ENCODE measurements around the gene ZDHHC12. TPM values are rescaled to one million over a fixed set of nuclear protein-coding genes. Genes with fewer than 3 reads are reported as not detected.

The ZDHHC12 gene
- total RNA-seq, 1 experiment from 2014 or later = 57.6 TPM

GRCh38 chr9:128743421-128743820, 19.5 kb upstream of the ZDHHC12 start:
- H3K36me3 ChIP-seq (ENCODE audit: control insufficient read depth in 1 of 2, insufficient read depth in 2 of 2, low read length in 2 of 2) = no peaks in the 10 kb centered on the region
- POLR2A ChIA-PET = no interaction called here
- no peaks in the 10 kb centered on the region for H3K79me2 ChIP-seq (ENCODE audit: insufficient read depth, low read length)
- intact Hi-C loops (cut with micrococcal nuclease) = no loop called here
- H3K9ac ChIP-seq (ENCODE audit: low read length) = no peak overlapping the region
- no peak overlapping the region for H3K27ac ChIP-seq (ENCODE audit: low read depth, low read length)
- no TSS peak for BruUV-seq (replicated peaks)
- no peak overlapping the region for H3K4me3 ChIP-seq (replicated peaks in 1 of 2; ENCODE audit: low read depth in 1 of 2, low read length in 2 of 2)
- H3K27me3 ChIP-seq (ENCODE audit: insufficient read depth, low read length) = no peaks in the 10 kb centered on the region
- no peaks in the 10 kb centered on the region for H3K4me1 ChIP-seq (ENCODE audit: control insufficient read depth in 1 of 2, insufficient read depth in 2 of 2, low read length in 2 of 2)
- ATAC-seq = no peak
- H2AFZ ChIP-seq (ENCODE audit: low read depth, low read length, poor library complexity, severe bottlenecking) = no peak overlapping the region
- H3K4me2 ChIP-seq (ENCODE audit: low read length) = no peak overlapping the region
- H3K9me3 ChIP-seq (ENCODE audit: control insufficient read depth in 1 of 2, insufficient read depth in 1 of 2, low read depth in 1 of 2, low read length in 2 of 2) = no peaks in the 10 kb centered on the region
- RAD21 ChIA-PET (ENCODE audit: low non-redundant PET in 1 of 2, low total read pairs in 2 of 2, uncharacterized antibody in 2 of 2, unreplicated experiment in 2 of 2) = no interaction called here
- no peak for TF ChIP-seq FOSL1 (IDR thresholded peaks at IDR 0.05; ENCODE audit: low read depth)
- TF ChIP-seq SP1 (IDR thresholded peaks at IDR 0.05; ENCODE audit: low read depth) = no peak
- no peak for TF ChIP-seq ZNF274 (IDR thresholded peaks at IDR 0.05; ENCODE audit: low read depth, low read length)
- TF ChIP-seq MAX (IDR thresholded peaks at IDR 0.05) = no peak
- TF ChIP-seq SIN3A (IDR thresholded peaks at IDR 0.05; ENCODE audit: low read depth) = no peak
- no peak for TF ChIP-seq CTCF (IDR thresholded peaks at IDR 0.05 in 2 of 3, conservative IDR thresholded peaks at IDR 0.05 in 1 of 3; ENCODE audit: borderline replicate concordance in 1 of 3, insufficient read depth in 1 of 3, low read depth in 2 of 3, low read length in 2 of 3)
- TF ChIP-seq ZFX (IDR thresholded peaks at IDR 0.05) = no peak
- no peak for TF ChIP-seq ELF1 (IDR thresholded peaks at IDR 0.05; ENCODE audit: borderline replicate concordance, low read depth)
- TF ChIP-seq TCF7L2 (IDR thresholded peaks at IDR 0.05; ENCODE audit: borderline replicate concordance, extremely low read depth, insufficient read depth, insufficient read length) = no peak
- TF ChIP-seq ZBTB33 (IDR thresholded peaks at IDR 0.05; ENCODE audit: extremely low read depth, insufficient replicate concordance, low read length) = no peak
- no peak for TF ChIP-seq EGR1 (IDR thresholded peaks at IDR 0.05; ENCODE audit: low read depth)
- no peak for TF ChIP-seq POLR2A (IDR thresholded peaks at IDR 0.05; ENCODE audit: borderline replicate concordance, extremely low read depth, insufficient read depth, insufficient read length)
- no peak for DNase-seq (ENCODE audit: low read depth, low spot score)
- no peaks in the 10 kb centered on the region for H4K20me1 ChIP-seq (ENCODE audit: insufficient read depth)
- H3K9me2 ChIP-seq (ENCODE audit: insufficient read depth) = no peaks in the 10 kb centered on the region
- CTCF ChIA-PET = interaction anchor here (1.7 kb wide), 1 partner anchor 10 kb away, joined by 6 read pairs; no protein-coding TSS in a partner anchor

Measured in HCT116 (cell line).